ENCODE data around the gene EXOC3L4. TPM values are rescaled to one million over a fixed set of nuclear protein-coding genes. Genes with fewer than 3 reads are reported as not detected.

EXOC3L4 gene
- polyA plus RNA-seq, 1 donor (not counting 4 experiments of a cell fraction or from before 2014, with no cell fraction given), result not detected

DNA sequence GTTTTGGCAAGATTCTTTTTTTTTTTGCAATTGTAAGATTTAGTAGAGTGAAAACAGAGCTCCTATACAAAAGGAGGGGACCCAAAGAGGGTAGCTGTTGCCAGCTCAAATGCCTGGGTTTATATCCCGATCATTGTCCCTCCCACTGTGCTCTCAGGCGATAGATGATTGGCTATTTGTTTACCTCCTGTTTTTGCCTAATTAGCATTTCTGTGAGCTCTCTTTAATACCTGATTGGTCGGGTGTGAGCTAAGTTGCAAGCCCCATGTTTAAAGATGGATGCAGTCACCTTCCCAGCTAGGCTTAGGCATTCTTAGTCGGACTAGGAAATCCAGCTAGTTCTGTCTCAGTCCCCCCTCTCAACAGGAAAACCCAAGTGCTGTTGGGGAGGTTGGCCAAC is 1.9 kb downstream of the EXOC3L4 start:
- no peak overlapping the region for H3K4me3 ChIP-seq (ENCODE audit: control insufficient read depth in 2 of 3, extremely low read depth in 1 of 3, insufficient read depth in 2 of 3, low read depth in 1 of 3, low read length in 3 of 3)
- FAIRE-seq (no peak), DNase-seq (ENCODE audit: low read depth, low spot score) (no peak)
- H3K36me3 ChIP-seq (ENCODE audit: control insufficient read depth in 2 of 2, extremely low read depth in 1 of 2, insufficient read depth in 2 of 2, low read length in 2 of 2), result no peaks in the 10 kb centered on the region
- no peaks in the 10 kb centered on the region for H4K20me1 ChIP-seq (ENCODE audit: control insufficient read depth, extremely low read depth, insufficient read depth, low read length)
- no peak overlapping the region for H3K4me2 ChIP-seq (ENCODE audit: control insufficient read depth, extremely low read depth, insufficient read depth, low read depth, low read length)
- no peaks in the 10 kb centered on the region for H3K9me1 ChIP-seq (ENCODE audit: control insufficient read depth, extremely low read depth, insufficient read depth, low read length)
- no peaks in the 10 kb centered on the region for H3K9me3 ChIP-seq (ENCODE audit: control insufficient read depth, low read depth, low read length)
- no peaks in the 10 kb centered on the region for H3K4me1 ChIP-seq (ENCODE audit: control insufficient read depth, extremely low read depth, insufficient read depth, low read length)
- TF ChIP-seq EZH2 (IDR thresholded peaks at IDR 0.05; ENCODE audit: low read length), result no peak
- TF ChIP-seq, protein P1, sequence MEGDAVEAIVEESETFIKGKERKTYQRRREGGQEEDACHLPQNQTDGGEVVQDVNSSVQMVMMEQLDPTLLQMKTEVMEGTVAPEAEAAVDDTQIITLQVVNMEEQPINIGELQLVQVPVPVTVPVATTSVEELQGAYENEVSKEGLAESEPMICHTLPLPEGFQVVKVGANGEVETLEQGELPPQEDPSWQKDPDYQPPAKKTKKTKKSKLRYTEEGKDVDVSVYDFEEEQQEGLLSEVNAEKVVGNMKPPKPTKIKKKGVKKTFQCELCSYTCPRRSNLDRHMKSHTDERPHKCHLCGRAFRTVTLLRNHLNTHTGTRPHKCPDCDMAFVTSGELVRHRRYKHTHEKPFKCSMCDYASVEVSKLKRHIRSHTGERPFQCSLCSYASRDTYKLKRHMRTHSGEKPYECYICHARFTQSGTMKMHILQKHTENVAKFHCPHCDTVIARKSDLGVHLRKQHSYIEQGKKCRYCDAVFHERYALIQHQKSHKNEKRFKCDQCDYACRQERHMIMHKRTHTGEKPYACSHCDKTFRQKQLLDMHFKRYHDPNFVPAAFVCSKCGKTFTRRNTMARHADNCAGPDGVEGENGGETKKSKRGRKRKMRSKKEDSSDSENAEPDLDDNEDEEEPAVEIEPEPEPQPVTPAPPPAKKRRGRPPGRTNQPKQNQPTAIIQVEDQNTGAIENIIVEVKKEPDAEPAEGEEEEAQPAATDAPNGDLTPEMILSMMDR (optimal IDR thresholded peaks at IDR 0.05 in 1 of 3, IDR thresholded peaks at IDR 0.05 in 1 of 3, conservative IDR thresholded peaks at IDR 0.05 in 1 of 3; ENCODE audit: extremely low read depth in 1 of 3, insufficient read depth in 2 of 3, low read length in 3 of 3), result no peak
- H3K79me2 ChIP-seq (ENCODE audit: control insufficient read depth, insufficient read depth, low read length), result no peaks in the 10 kb centered on the region
- peaks cover 21% of the 10 kb centered on the region for H3K27me3 ChIP-seq (ENCODE audit: control insufficient read depth, extremely low read depth, insufficient read depth, low read length)
- no peak overlapping the region for H3K27ac ChIP-seq (ENCODE audit: control insufficient read depth, insufficient read depth, low read length)
- no peak overlapping the region for H3K9ac ChIP-seq (ENCODE audit: control insufficient read depth, extremely low read depth, insufficient read depth, low read length)
- dilution Hi-C loops (cut with MboI; ENCODE audit: extremely low pct_ligation_motif_present, low sequenced_read_pairs), result no loop called here
- H2AFZ ChIP-seq (ENCODE audit: control insufficient read depth, low read length), result no peak overlapping the region

DNA sequence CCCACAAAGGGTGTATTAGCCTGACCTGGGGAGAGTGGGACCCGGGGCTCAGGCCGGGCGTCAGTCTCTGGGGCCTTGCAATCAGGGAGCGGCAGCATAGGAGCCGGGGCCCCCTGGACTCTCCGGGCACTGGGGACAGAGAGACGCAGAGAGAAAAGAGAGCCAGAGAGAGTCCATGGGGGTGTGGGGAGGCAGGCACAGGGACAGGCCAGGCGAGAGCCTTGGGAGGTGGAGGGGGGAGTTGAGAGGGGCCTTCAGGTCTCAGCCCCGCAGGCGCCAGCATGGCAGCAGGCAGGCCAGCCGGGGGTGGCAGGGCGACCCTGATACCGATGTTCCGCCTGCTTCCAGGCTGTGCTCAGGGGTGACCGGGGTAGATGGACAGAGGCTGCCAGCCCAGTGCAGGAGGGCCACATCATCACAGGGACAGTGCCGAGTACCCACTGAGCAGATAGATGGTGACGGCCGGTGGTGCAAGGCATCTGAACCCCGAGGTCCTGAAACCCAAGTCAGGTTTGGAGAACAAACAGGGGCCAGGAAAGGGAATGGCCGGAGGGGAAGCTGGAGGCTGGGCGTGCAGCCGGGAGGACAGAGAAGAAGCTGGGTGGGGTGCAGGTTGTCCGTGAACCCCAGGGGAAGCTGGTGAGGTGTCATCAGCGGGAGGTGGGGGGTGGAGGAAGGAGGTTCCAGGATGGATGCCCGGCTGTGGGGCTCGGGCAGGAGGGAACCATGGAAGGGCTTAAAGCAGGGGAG is 2.9 kb downstream of the EXOC3L4 start:
- Histone ChIP-seq H2AFZ (ENCODE audit: control insufficient read depth, low read length) (no peak overlapping the region), H3K79me2 (ENCODE audit: control insufficient read depth, insufficient read depth, low read length) (no peaks in the 10 kb centered on the region), H3K27me3 (ENCODE audit: control insufficient read depth, extremely low read depth, insufficient read depth, low read length) (peaks cover 31% of the 10 kb centered on the region), H3K9ac (ENCODE audit: control insufficient read depth, extremely low read depth, insufficient read depth, low read length) (no peak overlapping the region), H3K4me3 (ENCODE audit: control insufficient read depth in 2 of 3, extremely low read depth in 1 of 3, insufficient read depth in 2 of 3, low read depth in 1 of 3, low read length in 3 of 3) (no peak overlapping the region), H3K4me1 (ENCODE audit: control insufficient read depth, extremely low read depth, insufficient read depth, low read length) (no peaks in the 10 kb centered on the region), H3K36me3 (ENCODE audit: control insufficient read depth in 2 of 2, extremely low read depth in 1 of 2, insufficient read depth in 2 of 2, low read length in 2 of 2) (no peaks in the 10 kb centered on the region), H3K9me1 (ENCODE audit: control insufficient read depth, extremely low read depth, insufficient read depth, low read length) (no peaks in the 10 kb centered on the region), H3K27ac (ENCODE audit: control insufficient read depth, insufficient read depth, low read length) (no peak overlapping the region), H3K9me3 (ENCODE audit: control insufficient read depth, low read depth, low read length) (no peaks in the 10 kb centered on the region), H4K20me1 (ENCODE audit: control insufficient read depth, extremely low read depth, insufficient read depth, low read length) (no peaks in the 10 kb centered on the region), H3K4me2 (ENCODE audit: control insufficient read depth, extremely low read depth, insufficient read depth, low read depth, low read length) (no peak overlapping the region)
- no peak for FAIRE-seq
- no peak for DNase-seq (ENCODE audit: low read depth, low spot score)
- no peak for TF ChIP-seq EZH2 (IDR thresholded peaks at IDR 0.05; ENCODE audit: low read length)
- TF ChIP-seq, protein P1 (optimal IDR thresholded peaks at IDR 0.05 in 1 of 3, IDR thresholded peaks at IDR 0.05 in 1 of 3, conservative IDR thresholded peaks at IDR 0.05 in 1 of 3; ENCODE audit: extremely low read depth in 1 of 3, insufficient read depth in 2 of 3, low read length in 3 of 3), result no peak
- dilution Hi-C loops (cut with MboI; ENCODE audit: extremely low pct_ligation_motif_present, low sequenced_read_pairs), result no loop called here
